Chondrocyte (in vitro differentiated cells): ENCODE results near the gene TIMM23. TPM values are rescaled to one million over a fixed set of nuclear protein-coding genes. Genes with fewer than 3 reads are reported as not detected.
"Not testable (repeated sequence)": the region's sequence is repeated elsewhere in the genome, so short reads cannot be mapped to it uniquely, and the experiment has no call there.

Source experiments
- DNase-seq: peaks from one replicate; pipeline ENCODE4 v3.0.0; 2021; ENCODE audit warnings: mixed read lengths, low spot score
- H3K27ac Mint-ChIP-seq: one replicate; pipeline ENCODE4 v1.8.0; 2021; ENCODE audit warnings: mild to moderate bottlenecking, moderate library complexity, mixed read lengths; ENCODE audit not compliant: unreplicated experiment
- H3K27me3 Mint-ChIP-seq: 2 replicates; pipeline ENCODE4 v1.8.0; 2021; ENCODE audit warnings: low read depth, mixed read lengths
- H3K36me3 Mint-ChIP-seq: 2 replicates; pipeline ENCODE4 v1.8.0; 2021; ENCODE audit warnings: low read depth, mixed read lengths
- H3K4me1 Mint-ChIP-seq: 2 replicates; pipeline ENCODE4 v1.8.0; 2021; ENCODE audit warnings: low read depth, mild to moderate bottlenecking, mixed read lengths
- H3K4me3 Mint-ChIP-seq: one replicate; pipeline ENCODE4 v1.8.0; 2021; ENCODE audit warnings: mild to moderate bottlenecking, moderate library complexity, mixed read lengths; ENCODE audit not compliant: unreplicated experiment
- H3K9me3 Mint-ChIP-seq: 2 replicates; pipeline ENCODE4 v1.8.0; 2021; ENCODE audit warnings: low read depth, mixed read lengths
- total RNA-seq: library from RNA; stranded (reverse); gene quantifications from 3 replicates; pipeline ENCODE4 v1.2.1, GENCODE V29; 2021
- TF ChIP-seq, protein P1 (sequence below): fragments of 200-600 bp; sonication (generic); IDR thresholded peaks from 2 replicates; pipeline ENCODE4 v1.5.0; 2021; ENCODE audit warnings: antibody characterized with exemption, mild to moderate bottlenecking, moderate library complexity

Gene TIMM23
- total RNA-seq, 1 donor from 2014 or later = 60.2 TPM

DNA sequence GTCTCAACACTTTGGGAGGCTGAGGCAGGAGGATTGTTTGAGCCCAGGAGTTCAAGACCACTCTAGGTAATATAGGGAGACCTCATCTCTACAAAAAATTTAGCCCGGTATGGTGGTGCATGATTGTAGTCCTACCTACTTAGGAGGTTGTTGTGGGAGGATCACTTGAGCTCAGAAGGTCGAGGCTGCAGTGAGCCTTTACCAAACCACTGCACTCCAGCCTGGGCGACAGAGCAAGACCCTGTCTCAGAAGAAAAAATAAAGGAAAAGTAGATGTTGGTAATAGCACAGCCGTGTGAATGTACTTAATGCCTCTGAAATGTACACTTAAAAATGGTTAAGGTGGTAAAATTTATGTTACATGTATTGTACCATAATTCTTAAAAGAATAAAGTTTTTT is 25.3 kb downstream of the TIMM23 start:
- DNase-seq = no peak
- Mint-ChIP-seq H3K4me3 (no peak overlapping the region), H3K4me1 (peaks cover 7% of the 10 kb centered on the region), H3K27me3 (no peaks in the 10 kb centered on the region), H3K9me3 (no peaks in the 10 kb centered on the region), H3K36me3 (peaks cover 26% of the 10 kb centered on the region), H3K27ac (no peak overlapping the region)
- TF ChIP-seq, protein P1, sequence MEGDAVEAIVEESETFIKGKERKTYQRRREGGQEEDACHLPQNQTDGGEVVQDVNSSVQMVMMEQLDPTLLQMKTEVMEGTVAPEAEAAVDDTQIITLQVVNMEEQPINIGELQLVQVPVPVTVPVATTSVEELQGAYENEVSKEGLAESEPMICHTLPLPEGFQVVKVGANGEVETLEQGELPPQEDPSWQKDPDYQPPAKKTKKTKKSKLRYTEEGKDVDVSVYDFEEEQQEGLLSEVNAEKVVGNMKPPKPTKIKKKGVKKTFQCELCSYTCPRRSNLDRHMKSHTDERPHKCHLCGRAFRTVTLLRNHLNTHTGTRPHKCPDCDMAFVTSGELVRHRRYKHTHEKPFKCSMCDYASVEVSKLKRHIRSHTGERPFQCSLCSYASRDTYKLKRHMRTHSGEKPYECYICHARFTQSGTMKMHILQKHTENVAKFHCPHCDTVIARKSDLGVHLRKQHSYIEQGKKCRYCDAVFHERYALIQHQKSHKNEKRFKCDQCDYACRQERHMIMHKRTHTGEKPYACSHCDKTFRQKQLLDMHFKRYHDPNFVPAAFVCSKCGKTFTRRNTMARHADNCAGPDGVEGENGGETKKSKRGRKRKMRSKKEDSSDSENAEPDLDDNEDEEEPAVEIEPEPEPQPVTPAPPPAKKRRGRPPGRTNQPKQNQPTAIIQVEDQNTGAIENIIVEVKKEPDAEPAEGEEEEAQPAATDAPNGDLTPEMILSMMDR = no peak

DNA sequence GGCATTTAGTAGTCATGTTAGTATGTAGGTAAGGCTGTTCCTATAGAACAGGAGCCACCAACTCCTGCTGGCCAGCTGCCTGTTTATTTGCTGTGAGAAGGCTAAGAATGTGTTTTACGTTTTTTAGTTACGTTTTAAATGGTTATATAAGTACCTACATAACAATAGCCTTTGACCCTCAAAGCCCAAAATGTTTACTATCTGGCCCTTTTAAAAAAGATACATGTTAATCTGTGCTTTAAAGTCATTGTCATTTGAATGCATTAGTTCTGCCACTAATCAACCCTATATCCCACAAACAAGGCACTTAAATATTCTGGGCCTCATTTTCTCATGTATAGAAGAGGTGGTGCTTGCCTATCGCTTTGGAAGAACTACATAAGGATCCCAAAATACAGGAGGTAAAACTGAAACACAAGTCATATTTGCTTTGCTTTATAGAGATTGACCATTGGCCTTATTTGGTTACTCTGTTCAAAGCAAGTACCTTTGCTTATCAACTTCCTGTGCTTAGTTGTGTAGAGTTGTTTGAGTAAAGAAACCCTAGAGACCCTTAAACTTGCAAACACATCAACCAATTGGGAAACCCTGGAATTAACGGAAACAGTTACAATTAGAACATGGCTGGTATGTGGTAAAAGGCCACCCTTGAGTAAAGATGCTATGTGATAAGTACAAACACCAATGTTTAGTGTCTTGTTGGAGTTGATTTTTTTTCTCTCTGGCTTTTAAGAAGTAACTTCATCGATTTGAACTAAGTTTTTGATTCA is 25.9 kb downstream of the TIMM23 start:
- Mint-ChIP-seq H3K27me3 (no peaks in the 10 kb centered on the region), H3K36me3 (peaks cover 24% of the 10 kb centered on the region), H3K4me1 (peaks cover 7% of the 10 kb centered on the region), H3K27ac (no peak overlapping the region), H3K4me3 (no peak overlapping the region), H3K9me3 (no peaks in the 10 kb centered on the region)
- TF ChIP-seq, protein P1 = no peak
- DNase-seq = no peak

DNA sequence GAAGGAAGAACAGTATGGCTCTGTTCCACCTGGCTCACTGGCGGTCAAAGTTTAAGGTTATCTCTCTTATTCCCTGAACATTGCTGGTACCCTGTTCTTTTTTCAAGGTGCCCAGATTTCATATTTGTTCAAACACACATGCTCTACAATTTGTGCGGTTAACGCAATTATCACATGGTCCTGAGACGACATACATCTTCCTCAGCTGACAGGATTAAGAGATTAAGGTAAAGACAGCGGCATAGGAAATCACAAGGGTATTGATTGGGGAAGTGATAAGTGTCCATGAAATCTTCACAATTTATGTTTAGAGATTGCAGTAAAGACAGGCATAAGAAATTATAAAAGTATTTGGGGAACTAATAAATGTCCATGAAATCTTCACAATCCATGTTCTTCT is 27.7 kb downstream of the TIMM23 start:
- H3K36me3 Mint-ChIP-seq = peaks cover 24% of the 10 kb centered on the region
- H3K27ac Mint-ChIP-seq = peak overlapping the region; percentile 13

DNA sequence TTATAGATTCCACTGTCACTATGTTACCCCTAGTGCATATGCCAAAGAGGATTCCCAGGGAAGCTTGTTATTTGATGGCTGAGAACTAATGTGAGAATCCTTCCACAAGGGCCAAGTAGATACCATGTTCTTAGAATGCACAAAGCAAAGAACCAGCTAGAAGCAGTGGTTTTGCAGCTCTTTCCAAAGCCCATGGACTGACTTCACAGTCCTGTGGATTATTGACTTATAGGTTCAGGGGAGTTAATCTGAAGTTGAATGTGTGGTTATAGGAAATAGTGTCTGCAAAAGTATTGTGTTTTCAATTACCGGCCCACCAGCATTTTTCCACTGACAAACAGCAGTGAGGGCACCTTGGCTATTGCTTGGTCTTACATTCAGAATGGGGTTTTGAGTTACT is 28.2 kb downstream of the TIMM23 start:
- H3K9me3 Mint-ChIP-seq = no peaks in the 10 kb centered on the region
- no peak overlapping the region for H3K4me3 Mint-ChIP-seq
- H3K4me1 Mint-ChIP-seq = no peaks in the 10 kb centered on the region
- no peaks in the 10 kb centered on the region for H3K27me3 Mint-ChIP-seq
- H3K27ac Mint-ChIP-seq = no peak overlapping the region
- TF ChIP-seq, protein P1 = no peak
- no peak for DNase-seq
- H3K36me3 Mint-ChIP-seq = peaks cover 24% of the 10 kb centered on the region

More for the DNA sequence above, 27.7 kb downstream of the TIMM23 start:
- not testable (repeated sequence) for H3K27me3 Mint-ChIP-seq, DNase-seq, H3K9me3 Mint-ChIP-seq, H3K4me3 Mint-ChIP-seq, H3K4me1 Mint-ChIP-seq

DNA sequence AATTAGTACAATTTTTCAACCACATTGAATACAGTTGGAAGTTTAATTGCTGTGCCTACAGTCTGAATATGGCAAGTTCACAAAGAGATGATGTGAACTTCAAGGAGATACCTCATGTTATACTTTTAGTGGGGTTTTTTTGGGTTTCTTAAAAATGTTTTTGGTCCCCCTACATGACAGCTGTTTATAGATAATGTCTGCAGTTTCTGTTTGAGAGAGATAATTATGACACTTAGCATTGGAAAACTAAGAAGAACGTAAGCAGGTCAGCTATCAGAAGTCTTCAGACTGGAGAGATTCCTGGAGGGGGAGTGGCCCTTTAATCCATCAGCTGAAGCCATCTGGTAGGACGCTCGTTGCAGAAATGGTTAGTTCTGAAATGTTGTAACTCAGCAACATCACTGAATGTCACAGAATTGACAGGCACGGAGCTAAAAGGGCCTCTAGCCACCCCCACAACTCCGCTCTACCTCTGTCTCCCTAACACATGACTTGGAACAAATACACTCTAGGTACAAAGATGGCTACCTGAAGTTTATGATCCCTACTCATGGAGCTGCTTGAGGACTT is 29.0 kb downstream of the TIMM23 start:
- TF ChIP-seq, protein P1 = no peak
- H3K4me3 Mint-ChIP-seq = no peak overlapping the region
- no peak for DNase-seq
- H3K9me3 Mint-ChIP-seq = no peaks in the 10 kb centered on the region
- no peak overlapping the region for H3K27ac Mint-ChIP-seq
- H3K36me3 Mint-ChIP-seq = peaks cover 24% of the 10 kb centered on the region
- no peaks in the 10 kb centered on the region for H3K4me1 Mint-ChIP-seq
- no peaks in the 10 kb centered on the region for H3K27me3 Mint-ChIP-seq

DNA sequence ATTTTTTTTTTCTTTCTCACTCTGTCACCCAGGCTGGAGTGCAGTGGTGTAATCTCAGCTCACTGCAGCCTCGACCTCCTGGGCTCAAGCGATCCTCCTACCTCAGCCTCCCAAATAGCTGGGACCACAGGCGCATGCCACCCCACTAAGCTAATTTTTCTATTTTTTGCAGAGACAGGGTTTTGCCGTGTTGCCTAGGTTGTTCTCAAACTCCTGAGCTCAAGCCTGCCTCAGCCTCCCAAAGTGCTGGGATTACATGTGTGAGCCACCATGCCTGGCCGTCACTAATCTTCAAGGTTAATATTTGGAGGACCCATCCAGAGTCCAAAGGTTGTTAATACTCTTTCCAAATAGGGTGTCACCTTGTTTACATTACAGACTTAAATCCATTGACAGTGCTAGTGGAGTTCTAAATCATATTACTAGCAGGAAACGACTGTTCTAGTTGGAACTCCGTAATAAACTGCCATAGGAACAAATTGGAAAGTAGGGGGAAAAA is 29.9 kb downstream of the TIMM23 start:
- not testable (repeated sequence) for DNase-seq, H3K9me3 Mint-ChIP-seq, H3K4me3 Mint-ChIP-seq, H3K27ac Mint-ChIP-seq, H3K27me3 Mint-ChIP-seq, H3K4me1 Mint-ChIP-seq
- peaks cover 29% of the 10 kb centered on the region for H3K36me3 Mint-ChIP-seq
